Measurements from ENCODE around the gene S1PR1.

DNA sequence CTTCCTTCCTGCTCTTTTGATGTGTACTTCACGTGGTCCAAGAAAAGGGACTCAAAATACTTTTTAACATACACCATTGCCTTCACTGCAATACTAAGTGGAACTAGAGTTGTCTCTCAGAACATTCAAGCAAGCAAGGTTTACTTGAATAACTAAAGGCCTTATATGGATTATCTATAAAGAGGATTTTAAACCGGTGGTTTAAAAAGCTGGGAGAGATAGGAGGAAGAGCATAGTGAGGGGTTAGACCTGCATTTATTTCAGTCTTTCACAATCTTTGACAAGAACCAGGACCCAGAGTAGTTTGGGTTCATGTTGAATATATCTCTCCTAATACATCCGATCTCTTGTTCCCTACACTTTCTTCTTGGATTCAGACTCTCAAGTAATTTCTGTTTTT, 6.9 kb downstream of the S1PR1 start:
- TF ChIP-seq POLR2A (IDR thresholded peaks at IDR 0.05), result no peak
- TF ChIP-seq, protein P1, sequence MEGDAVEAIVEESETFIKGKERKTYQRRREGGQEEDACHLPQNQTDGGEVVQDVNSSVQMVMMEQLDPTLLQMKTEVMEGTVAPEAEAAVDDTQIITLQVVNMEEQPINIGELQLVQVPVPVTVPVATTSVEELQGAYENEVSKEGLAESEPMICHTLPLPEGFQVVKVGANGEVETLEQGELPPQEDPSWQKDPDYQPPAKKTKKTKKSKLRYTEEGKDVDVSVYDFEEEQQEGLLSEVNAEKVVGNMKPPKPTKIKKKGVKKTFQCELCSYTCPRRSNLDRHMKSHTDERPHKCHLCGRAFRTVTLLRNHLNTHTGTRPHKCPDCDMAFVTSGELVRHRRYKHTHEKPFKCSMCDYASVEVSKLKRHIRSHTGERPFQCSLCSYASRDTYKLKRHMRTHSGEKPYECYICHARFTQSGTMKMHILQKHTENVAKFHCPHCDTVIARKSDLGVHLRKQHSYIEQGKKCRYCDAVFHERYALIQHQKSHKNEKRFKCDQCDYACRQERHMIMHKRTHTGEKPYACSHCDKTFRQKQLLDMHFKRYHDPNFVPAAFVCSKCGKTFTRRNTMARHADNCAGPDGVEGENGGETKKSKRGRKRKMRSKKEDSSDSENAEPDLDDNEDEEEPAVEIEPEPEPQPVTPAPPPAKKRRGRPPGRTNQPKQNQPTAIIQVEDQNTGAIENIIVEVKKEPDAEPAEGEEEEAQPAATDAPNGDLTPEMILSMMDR (IDR thresholded peaks at IDR 0.05), result no peak
